ENCODE measurements around the gene GREM1.

GRCh38 chr15:32750979-32751378, 33.2 kb downstream of the GREM1 start:
- TF ChIP-seq EZH2 (IDR thresholded peaks at IDR 0.05; ENCODE audit: borderline replicate concordance, low read depth, low read length, severe bottlenecking): no peak
- no peak for TF ChIP-seq CTCF (IDR thresholded peaks at IDR 0.05; ENCODE audit: borderline replicate concordance, extremely low read depth, low read length, poor library complexity, severe bottlenecking)
